Progenitor cell of endocrine pancreas (in vitro differentiated cells): ENCODE data around the gene KANSL2. TPM values are rescaled to one million over a fixed set of nuclear protein-coding genes. Genes with fewer than 3 reads are reported as not detected.

Source experiments
- DNase-seq: peaks from one replicate; pipeline ENCODE4 v3.0.0; 2021; ENCODE audit warnings: low spot score; ENCODE audit not compliant: unreplicated experiment
- H3K27ac Mint-ChIP-seq: 2 replicates; pipeline ENCODE4 v1.8.0; 2021; ENCODE audit warnings: mild to moderate bottlenecking, moderate library complexity, mixed read lengths
- H3K27me3 Mint-ChIP-seq: 2 replicates; pipeline ENCODE4 v1.8.0; 2021; ENCODE audit warnings: mixed read lengths
- H3K36me3 Mint-ChIP-seq: 2 replicates; pipeline ENCODE4 v1.8.0; 2022; ENCODE audit warnings: mixed read lengths; ENCODE audit not compliant: insufficient read depth
- H3K4me1 Mint-ChIP-seq: 2 replicates; pipeline ENCODE4 v1.8.0; 2021; ENCODE audit warnings: low read depth, mixed read lengths
- H3K4me3 Mint-ChIP-seq: 2 replicates; pipeline ENCODE4 v1.8.0; 2021; ENCODE audit warnings: low read depth, mild to moderate bottlenecking, moderate library complexity, mixed read lengths
- H3K9me3 Mint-ChIP-seq: 2 replicates; pipeline ENCODE4 v1.8.0; 2021; ENCODE audit warnings: low read depth, mixed read lengths
- total RNA-seq: library from RNA; stranded (reverse); gene quantifications from 2 replicates; pipeline ENCODE4 v1.2.1, GENCODE V29; 2021
- TF ChIP-seq, protein P1 (sequence below): fragments of 200-600 bp; sonication (generic); IDR thresholded peaks from one replicate; pipeline ENCODE4 v1.5.0; 2021; ENCODE audit warnings: antibody characterized with exemption, mild to moderate bottlenecking; ENCODE audit not compliant: unreplicated experiment

Gene KANSL2
- total RNA-seq, 1 donor from 2014 or later = 54.4 TPM

DNA sequence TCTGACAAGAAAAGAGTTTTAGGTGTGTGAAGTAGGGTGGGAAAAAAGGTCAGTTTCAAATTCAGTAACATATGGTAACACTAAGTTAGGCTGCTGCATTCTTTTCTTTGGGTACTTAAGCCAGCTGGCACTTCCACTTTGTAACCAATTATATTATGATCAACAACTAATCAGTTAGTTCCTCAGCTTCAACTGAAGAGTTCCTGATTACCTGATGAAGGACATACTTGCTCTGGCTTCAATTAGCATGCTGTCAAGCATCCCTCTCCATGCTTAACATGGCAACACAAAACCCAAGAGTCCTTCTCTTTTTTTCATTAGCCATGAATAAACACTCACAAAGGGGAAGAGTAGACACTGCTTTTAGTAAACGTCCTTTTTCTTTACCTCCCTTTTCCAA, 6.8 kb upstream of the KANSL2 start:
- peaks cover 18% of the 10 kb centered on the region for H3K36me3 Mint-ChIP-seq
- H3K4me3 Mint-ChIP-seq = no peak overlapping the region
- TF ChIP-seq, protein P1, sequence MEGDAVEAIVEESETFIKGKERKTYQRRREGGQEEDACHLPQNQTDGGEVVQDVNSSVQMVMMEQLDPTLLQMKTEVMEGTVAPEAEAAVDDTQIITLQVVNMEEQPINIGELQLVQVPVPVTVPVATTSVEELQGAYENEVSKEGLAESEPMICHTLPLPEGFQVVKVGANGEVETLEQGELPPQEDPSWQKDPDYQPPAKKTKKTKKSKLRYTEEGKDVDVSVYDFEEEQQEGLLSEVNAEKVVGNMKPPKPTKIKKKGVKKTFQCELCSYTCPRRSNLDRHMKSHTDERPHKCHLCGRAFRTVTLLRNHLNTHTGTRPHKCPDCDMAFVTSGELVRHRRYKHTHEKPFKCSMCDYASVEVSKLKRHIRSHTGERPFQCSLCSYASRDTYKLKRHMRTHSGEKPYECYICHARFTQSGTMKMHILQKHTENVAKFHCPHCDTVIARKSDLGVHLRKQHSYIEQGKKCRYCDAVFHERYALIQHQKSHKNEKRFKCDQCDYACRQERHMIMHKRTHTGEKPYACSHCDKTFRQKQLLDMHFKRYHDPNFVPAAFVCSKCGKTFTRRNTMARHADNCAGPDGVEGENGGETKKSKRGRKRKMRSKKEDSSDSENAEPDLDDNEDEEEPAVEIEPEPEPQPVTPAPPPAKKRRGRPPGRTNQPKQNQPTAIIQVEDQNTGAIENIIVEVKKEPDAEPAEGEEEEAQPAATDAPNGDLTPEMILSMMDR = no peak
- no peak for DNase-seq
- H3K4me1 Mint-ChIP-seq = peaks cover 4% of the 10 kb centered on the region
- H3K27ac Mint-ChIP-seq = no peak overlapping the region
- H3K27me3 Mint-ChIP-seq = no peaks in the 10 kb centered on the region
- no peaks in the 10 kb centered on the region for H3K9me3 Mint-ChIP-seq

GRCh38 chr12:48687592-48687991, 5.6 kb upstream of the KANSL2 start:
- H3K4me3 Mint-ChIP-seq = no peak overlapping the region
- no peaks in the 10 kb centered on the region for H3K27me3 Mint-ChIP-seq
- peaks cover 4% of the 10 kb centered on the region for H3K4me1 Mint-ChIP-seq
- no peak overlapping the region for H3K27ac Mint-ChIP-seq
- no peak for DNase-seq
- no peaks in the 10 kb centered on the region for H3K9me3 Mint-ChIP-seq
- TF ChIP-seq, protein P1 = no peak
- peaks cover 11% of the 10 kb centered on the region for H3K36me3 Mint-ChIP-seq

GRCh38 chr12:48686615-48687334, 4.7 kb upstream of the KANSL2 start:
- Mint-ChIP-seq H3K27ac (no peak overlapping the region), H3K36me3 (peaks cover 10% of the 10 kb centered on the region), H3K4me1 (peaks cover 4% of the 10 kb centered on the region), H3K9me3 (no peaks in the 10 kb centered on the region), H3K4me3 (no peak overlapping the region), H3K27me3 (no peaks in the 10 kb centered on the region)
- DNase-seq = no peak
- TF ChIP-seq, protein P1 = no peak

GRCh38 chr12:48686037-48686595, 4.1 kb upstream of the KANSL2 start:
- no peak for DNase-seq
- Mint-ChIP-seq H3K9me3 (no peaks in the 10 kb centered on the region), H3K27ac (no peak overlapping the region)

GRCh38 chr12:48683534-48683933, 1.5 kb upstream of the KANSL2 start:
- H3K27ac Mint-ChIP-seq = no peak overlapping the region
- H3K27me3 Mint-ChIP-seq = no peaks in the 10 kb centered on the region
- H3K9me3 Mint-ChIP-seq = no peaks in the 10 kb centered on the region
- TF ChIP-seq, protein P1 = no peak
- peaks cover 14% of the 10 kb centered on the region for H3K36me3 Mint-ChIP-seq
- peak overlapping the region; percentile 10 for H3K4me3 Mint-ChIP-seq
- peaks cover 20% of the 10 kb centered on the region for H3K4me1 Mint-ChIP-seq
- DNase-seq = no peak

More at GRCh38 chr12:48686037-48686595, 4.1 kb upstream of the KANSL2 start:
- Mint-ChIP-seq H3K4me3 (no peak overlapping the region), H3K4me1 (peaks cover 2% of the 10 kb centered on the region), H3K36me3 (peaks cover 10% of the 10 kb centered on the region), H3K27me3 (no peaks in the 10 kb centered on the region)
- TF ChIP-seq, protein P1 = no peak
